CD4-positive, CD25-positive, alpha-beta regulatory T cell (primary cell): Measurements from ENCODE around the gene TENM4. TPM values are rescaled to one million over a fixed set of nuclear protein-coding genes. Genes with fewer than 3 reads are reported as not detected.

Experiments used
- ATAC-seq, 2 donors: fragments of 150-1000 bp; cut with Tn5 transposase; one replicate each; pipeline ENCODE4 v1.10.0; 2021; ENCODE audit warnings: low read depth in 2 of 2, moderate number of reproducible peaks in 2 of 2, moderate library complexity in 1 of 2
- DNase-seq, 3 donors: peaks; one replicate each; pipeline versions ENCODE4 v3.0.0 to v3.0.0-alpha.2; 2012 to 2022; ENCODE audit warnings: mixed read lengths in 1 of 3
- H3K27ac ChIP-seq: one replicate; pipeline ENCODE4 v1.7.0; 2013; ENCODE audit warnings: mild to moderate bottlenecking, low read length; ENCODE audit not compliant: insufficient read depth, poor library complexity, severe bottlenecking
- H3K27me3 ChIP-seq: one replicate; pipeline ENCODE4 v1.7.0; 2013; ENCODE audit warnings: low read length; ENCODE audit not compliant: control insufficient read depth, insufficient read depth
- H3K36me3 ChIP-seq: one replicate; pipeline ENCODE4 v1.7.0; 2013; ENCODE audit warnings: mild to moderate bottlenecking, low read length, moderate library complexity; ENCODE audit not compliant: control insufficient read depth, insufficient read depth
- H3K4me1 ChIP-seq: 2 replicates; pipeline ENCODE4 v1.7.0; 2013; ENCODE audit warnings: mild to moderate bottlenecking, low read length; ENCODE audit not compliant: insufficient read depth, control insufficient read depth, poor library complexity, severe bottlenecking
- H3K4me3 ChIP-seq: one replicate; pipeline ENCODE4 v1.7.0; 2013; ENCODE audit warnings: low read depth, mild to moderate bottlenecking, low read length, moderate library complexity
- H3K9me3 ChIP-seq, 2 experiments: 1 replicate in 1 of 2; 2 replicates in 1 of 2; pipeline ENCODE4 v1.7.0; 2013; ENCODE audit warnings: low read length in 2 of 2, mild to moderate bottlenecking in 1 of 2, moderate library complexity in 1 of 2; ENCODE audit not compliant: control insufficient read depth in 2 of 2
- H3K27ac Mint-ChIP-seq, 3 donors: one replicate each; pipeline ENCODE4 v1.8.0; 2020 to 2022; ENCODE audit warnings: mild to moderate bottlenecking in 3 of 3, mixed read lengths in 3 of 3, moderate library complexity in 2 of 3
- H3K27me3 Mint-ChIP-seq: one replicate; pipeline ENCODE4 v1.8.0; 2022; ENCODE audit warnings: mild to moderate bottlenecking, mixed read lengths
- H3K36me3 Mint-ChIP-seq: one replicate; pipeline ENCODE4 v1.8.0; 2020; ENCODE audit warnings: mixed read lengths
- H3K4me1 Mint-ChIP-seq, 4 donors: one replicate each; pipeline ENCODE4 v1.8.0; 2020 to 2022; ENCODE audit warnings: mixed read lengths in 4 of 4, mild to moderate bottlenecking in 1 of 4
- H3K4me3 Mint-ChIP-seq, 4 donors: one replicate each; pipeline ENCODE4 v1.8.0; 2020 to 2022; ENCODE audit warnings: mild to moderate bottlenecking in 4 of 4, mixed read lengths in 4 of 4, moderate library complexity in 3 of 4
- H3K9me3 Mint-ChIP-seq, 7 donors: one replicate each; pipeline ENCODE4 v1.8.0; 2020 to 2022; ENCODE audit warnings: mixed read lengths in 7 of 7, mild to moderate bottlenecking in 3 of 7, moderate library complexity in 2 of 7
- polyA plus RNA-seq, 4 donors: library from polyadenylated mRNA; unstranded; fragments of 300-500 nt; fragmentation: Illumina TruSeq; gene quantifications; one replicate each; pipeline ENCODE4 v1.2.3, GENCODE V29; 2021
- total RNA-seq: library from RNA; stranded (reverse); gene quantifications from one replicate; pipeline ENCODE4 v1.2.3, GENCODE V29; 2022

Gene TENM4
- total and polyA plus RNA-seq, 5 donors from 2014 or later, result 0.02 TPM; not detected in 4

- no peak overlapping the region for H3K27ac Mint-ChIP-seq
Measured at GRCh38 chr11:78808923-78809322, 631.9 kb downstream of the TENM4 start.

GRCh38 chr11:78807351-78807750 is 633.5 kb downstream of the TENM4 start:
- no peaks in the 10 kb centered on the region for H3K36me3 Mint-ChIP-seq
- no peak overlapping the region for H3K4me3 Mint-ChIP-seq

More at GRCh38 chr11:78808923-78809322, 631.9 kb downstream of the TENM4 start:
- H3K27ac ChIP-seq, result no peak overlapping the region
- no peak overlapping the region for H3K4me3 ChIP-seq
- Mint-ChIP-seq H3K4me3 (no peak overlapping the region), H3K27me3 (peaks cover 6% of the 10 kb centered on the region), H3K9me3 (peaks cover 0 to 2% (median 0%) of the 10 kb centered on the region in 7 donors), H3K4me1 (no peaks in the 10 kb centered on the region), H3K36me3 (no peaks in the 10 kb centered on the region)
- ATAC-seq (no peak), DNase-seq (no peak)
- H3K4me1 ChIP-seq, result no peaks in the 10 kb centered on the region
- H3K9me3 ChIP-seq, result no peaks in the 10 kb centered on the region
- H3K27me3 ChIP-seq, result no peaks in the 10 kb centered on the region
- H3K36me3 ChIP-seq, result no peaks in the 10 kb centered on the region

GRCh38 chr11:78806214-78807004 is 634.4 kb downstream of the TENM4 start:
- Mint-ChIP-seq H3K36me3 (no peaks in the 10 kb centered on the region), H3K9me3 (peaks cover 0 to 1% (median 0%) of the 10 kb centered on the region in 7 donors), H3K27me3 (no peaks in the 10 kb centered on the region), H3K27ac (no peak overlapping the region), H3K4me1 (no peaks in the 10 kb centered on the region), H3K4me3 (no peak overlapping the region)
- H3K4me3 ChIP-seq, result no peak overlapping the region
- H3K36me3 ChIP-seq, result no peaks in the 10 kb centered on the region
- H3K27ac ChIP-seq, result no peak overlapping the region
- no peaks in the 10 kb centered on the region for H3K4me1 ChIP-seq
- H3K9me3 ChIP-seq, result no peaks in the 10 kb centered on the region
- DNase-seq, result no peak
- ATAC-seq, result no peak
- no peaks in the 10 kb centered on the region for H3K27me3 ChIP-seq

More at GRCh38 chr11:78807351-78807750, 633.5 kb downstream of the TENM4 start:
- no peaks in the 10 kb centered on the region for H3K4me1 Mint-ChIP-seq
- H3K27me3 Mint-ChIP-seq, result peaks cover under 1% of the 10 kb centered on the region
- H3K4me3 ChIP-seq, result no peak overlapping the region
- H3K4me1 ChIP-seq, result no peaks in the 10 kb centered on the region
- H3K9me3 Mint-ChIP-seq, result peaks cover 0 to 2% (median 0%) of the 10 kb centered on the region in 7 donors
- H3K9me3 ChIP-seq, result no peaks in the 10 kb centered on the region
- DNase-seq (no peak), ATAC-seq (no peak)
- H3K27ac ChIP-seq, result no peak overlapping the region
- H3K36me3 ChIP-seq, result no peaks in the 10 kb centered on the region
- no peak overlapping the region for H3K27ac Mint-ChIP-seq
- H3K27me3 ChIP-seq, result no peaks in the 10 kb centered on the region

GRCh38 chr11:78804991-78805390 is 635.8 kb downstream of the TENM4 start:
- H3K9me3 ChIP-seq, result no peaks in the 10 kb centered on the region
- Mint-ChIP-seq H3K9me3 (peaks cover 0 to 1% (median 0%) of the 10 kb centered on the region in 7 donors), H3K4me3 (no peak overlapping the region), H3K4me1 (no peaks in the 10 kb centered on the region), H3K27me3 (no peaks in the 10 kb centered on the region), H3K27ac (no peak overlapping the region), H3K36me3 (no peaks in the 10 kb centered on the region)
- no peak for ATAC-seq
- H3K4me3 ChIP-seq, result no peak overlapping the region
- no peak for DNase-seq
- H3K4me1 ChIP-seq, result no peaks in the 10 kb centered on the region
- no peak overlapping the region for H3K27ac ChIP-seq
- H3K36me3 ChIP-seq, result no peaks in the 10 kb centered on the region
- no peaks in the 10 kb centered on the region for H3K27me3 ChIP-seq

- Mint-ChIP-seq H3K27ac (no peak overlapping the region), H3K27me3 (no peaks in the 10 kb centered on the region), H3K9me3 (no peaks in the 10 kb centered on the region)
Measured at GRCh38 chr11:78803995-78804394, 636.8 kb downstream of the TENM4 start.

GRCh38 chr11:78802058-78802761 is 638.6 kb downstream of the TENM4 start:
- no peaks in the 10 kb centered on the region for H3K9me3 Mint-ChIP-seq
- no peak overlapping the region for H3K27ac ChIP-seq
- no peaks in the 10 kb centered on the region for H3K36me3 Mint-ChIP-seq
- no peak overlapping the region for H3K4me3 Mint-ChIP-seq
- H3K27ac Mint-ChIP-seq, result no peak overlapping the region
- no peaks in the 10 kb centered on the region for H3K4me1 Mint-ChIP-seq
- ATAC-seq (no peak), DNase-seq (no peak)
- H3K4me1 ChIP-seq, result no peaks in the 10 kb centered on the region
- no peaks in the 10 kb centered on the region for H3K9me3 ChIP-seq
- H3K4me3 ChIP-seq, result no peak overlapping the region
- no peaks in the 10 kb centered on the region for H3K27me3 ChIP-seq
- H3K27me3 Mint-ChIP-seq, result no peaks in the 10 kb centered on the region
- H3K36me3 ChIP-seq, result no peaks in the 10 kb centered on the region

More at GRCh38 chr11:78803995-78804394, 636.8 kb downstream of the TENM4 start:
- Histone ChIP-seq H3K9me3 (no peaks in the 10 kb centered on the region), H3K4me3 (no peak overlapping the region), H3K36me3 (no peaks in the 10 kb centered on the region), H3K27me3 (no peaks in the 10 kb centered on the region), H3K27ac (no peak overlapping the region), H3K4me1 (no peaks in the 10 kb centered on the region)
- Mint-ChIP-seq H3K36me3 (no peaks in the 10 kb centered on the region), H3K4me3 (no peak overlapping the region), H3K4me1 (no peaks in the 10 kb centered on the region)
- DNase-seq, result no peak
- ATAC-seq, result no peak

- no peak overlapping the region for H3K4me3 Mint-ChIP-seq
Measured at GRCh38 chr11:78801161-78801884, 639.5 kb downstream of the TENM4 start.

More at GRCh38 chr11:78801161-78801884, 639.5 kb downstream of the TENM4 start:
- Histone ChIP-seq H3K27me3 (no peaks in the 10 kb centered on the region), H3K9me3 (no peaks in the 10 kb centered on the region), H3K4me3 (no peak overlapping the region), H3K36me3 (no peaks in the 10 kb centered on the region), H3K27ac (no peak overlapping the region), H3K4me1 (no peaks in the 10 kb centered on the region)
- Mint-ChIP-seq H3K27me3 (no peaks in the 10 kb centered on the region), H3K4me1 (no peaks in the 10 kb centered on the region), H3K36me3 (no peaks in the 10 kb centered on the region), H3K27ac (no peak overlapping the region), H3K9me3 (no peaks in the 10 kb centered on the region)
- ATAC-seq (no peak), DNase-seq (no peak)
